AG04450 (cell line): ENCODE data around the gene SCLT1. TPM values are rescaled to one million over a fixed set of nuclear protein-coding genes. Genes with fewer than 3 reads are reported as not detected.

ENCODE experiments used
- CTCF ChIA-PET: fragments of 300-600, 350-600 bp; formaldehyde crosslinking; extraction: SDS; loops from one replicate; lab custom pipeline; 2022; ENCODE audit warnings: antibody characterized with exemption, inconsistent platforms; lab: Charles Lee
- POLR2A ChIA-PET: fragments of 350-600 bp; formaldehyde crosslinking; extraction: SDS; loops from one replicate; lab custom pipeline; 2021; ENCODE audit warnings: antibody characterized with exemption, inconsistent platforms; lab: Yijun Ruan, JAX
- DNase-seq: peaks from one replicate; pipeline ENCODE4 v3.0.0-alpha.2; 2011; ENCODE audit warnings: low read depth, low spot score
- H3K27ac ChIP-seq: one replicate; pipeline ENCODE4 v1.5.1; 2012; ENCODE audit warnings: low read depth, low read length, control low read depth
- H3K27me3 ChIP-seq: one replicate; pipeline ENCODE4 v1.6.0; 2012; ENCODE audit warnings: low read length; ENCODE audit not compliant: control insufficient read depth, insufficient read depth
- H3K4me3 ChIP-seq: 2 replicates; pipeline ENCODE4 v1.5.1; 2011; ENCODE audit warnings: mild to moderate bottlenecking, low read depth, low read length, control low read depth
- H3K9me3 ChIP-seq: 2 replicates; pipeline ENCODE4 v1.5.1; 2012; ENCODE audit warnings: low read length; ENCODE audit not compliant: control insufficient read depth, insufficient read depth
- polyA plus RNA-seq: library from polyadenylated mRNA; depleted of rRNA; stranded (reverse); fragments of >200 nt; gene quantifications from 2 replicates; pipeline ENCODE4 v1.2.3, GENCODE V29; 2011
- TF ChIP-seq, protein P1 (sequence below): IDR thresholded peaks from 2 replicates; pipeline ENCODE4 v1.5.1; 2011; ENCODE audit warnings: low read depth, low read length, control low read depth, inconsistent platforms

The SCLT1 gene
- polyA plus RNA-seq, 1 experiment: 7.5 TPM

DNA sequence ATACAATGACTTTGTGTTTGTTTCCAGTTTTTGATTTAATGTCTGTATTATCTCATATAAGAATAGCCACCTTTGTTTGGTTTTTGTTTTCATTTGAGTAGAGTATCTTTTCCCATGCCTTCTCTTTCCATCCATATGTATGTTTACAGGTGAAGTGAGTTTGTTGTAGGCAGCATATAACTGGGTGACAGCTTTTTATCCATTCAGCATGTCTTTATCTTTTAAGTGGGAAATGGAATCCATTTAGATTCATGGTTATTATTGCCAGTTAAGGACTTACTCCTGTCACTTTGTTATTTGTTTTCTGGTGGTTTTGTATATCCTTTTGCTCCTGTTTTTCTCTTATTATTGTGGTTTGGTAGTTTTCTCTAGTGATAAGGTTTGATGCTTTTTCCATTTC lies 34.3 kb downstream of the SCLT1 start:
- Histone ChIP-seq H3K27me3 (no peaks in the 10 kb centered on the region), H3K4me3 (no peak overlapping the region), H3K27ac (no peak overlapping the region), H3K9me3 (peaks cover 41% of the 10 kb centered on the region)
- TF ChIP-seq, protein P1, sequence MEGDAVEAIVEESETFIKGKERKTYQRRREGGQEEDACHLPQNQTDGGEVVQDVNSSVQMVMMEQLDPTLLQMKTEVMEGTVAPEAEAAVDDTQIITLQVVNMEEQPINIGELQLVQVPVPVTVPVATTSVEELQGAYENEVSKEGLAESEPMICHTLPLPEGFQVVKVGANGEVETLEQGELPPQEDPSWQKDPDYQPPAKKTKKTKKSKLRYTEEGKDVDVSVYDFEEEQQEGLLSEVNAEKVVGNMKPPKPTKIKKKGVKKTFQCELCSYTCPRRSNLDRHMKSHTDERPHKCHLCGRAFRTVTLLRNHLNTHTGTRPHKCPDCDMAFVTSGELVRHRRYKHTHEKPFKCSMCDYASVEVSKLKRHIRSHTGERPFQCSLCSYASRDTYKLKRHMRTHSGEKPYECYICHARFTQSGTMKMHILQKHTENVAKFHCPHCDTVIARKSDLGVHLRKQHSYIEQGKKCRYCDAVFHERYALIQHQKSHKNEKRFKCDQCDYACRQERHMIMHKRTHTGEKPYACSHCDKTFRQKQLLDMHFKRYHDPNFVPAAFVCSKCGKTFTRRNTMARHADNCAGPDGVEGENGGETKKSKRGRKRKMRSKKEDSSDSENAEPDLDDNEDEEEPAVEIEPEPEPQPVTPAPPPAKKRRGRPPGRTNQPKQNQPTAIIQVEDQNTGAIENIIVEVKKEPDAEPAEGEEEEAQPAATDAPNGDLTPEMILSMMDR: no peak
- POLR2A ChIA-PET: no interaction called here
- CTCF ChIA-PET: interaction anchor here (0.6 kb wide), 1 partner anchor 531 kb away, joined by 3 read pairs; no protein-coding TSS in a partner anchor
- DNase-seq: no peak

DNA sequence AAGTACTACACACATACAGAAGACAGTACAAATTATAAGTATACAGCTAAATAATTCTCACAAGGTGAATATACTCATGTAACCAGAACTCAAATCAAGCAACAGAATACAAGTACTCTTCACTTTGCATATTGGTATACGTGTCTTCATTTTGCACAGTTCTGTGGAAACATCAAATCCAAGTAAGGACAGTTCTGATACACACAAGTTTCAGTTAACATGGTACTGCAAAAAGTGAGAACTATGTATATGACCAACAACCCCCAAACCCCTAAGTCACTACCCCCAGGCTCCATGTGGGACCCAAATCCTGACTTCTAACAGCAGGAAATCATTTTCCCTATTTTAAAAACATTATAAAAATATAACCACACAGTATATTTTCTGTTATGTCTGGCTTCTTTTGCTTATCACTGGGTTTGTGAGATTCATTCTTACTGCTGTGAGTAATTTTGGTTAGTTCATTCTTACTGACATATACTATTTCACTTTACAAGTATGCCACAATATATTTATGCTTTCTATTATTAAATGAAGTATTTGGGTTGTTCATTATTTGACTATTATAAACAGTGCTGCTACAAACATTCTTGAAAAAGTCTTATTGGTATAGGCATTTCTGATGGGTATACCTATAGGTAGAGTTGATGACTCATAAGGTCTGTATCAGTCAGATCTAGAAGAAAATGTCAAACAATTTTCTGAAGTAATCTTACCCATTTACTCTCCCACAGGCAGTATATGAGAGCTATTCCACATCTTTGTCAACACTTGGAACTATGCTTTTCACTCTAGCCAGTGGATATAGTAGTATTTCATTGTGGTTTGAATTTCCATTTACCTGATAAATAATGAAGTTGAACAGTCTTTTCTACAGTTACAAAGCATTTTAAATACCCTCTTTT lies 47.0 kb downstream of the SCLT1 start:
- Histone ChIP-seq H3K27me3 (no peaks in the 10 kb centered on the region), H3K4me3 (no peak overlapping the region), H3K27ac (no peak overlapping the region), H3K9me3 (no peaks in the 10 kb centered on the region)
- ChIA-PET POLR2A (no interaction called here), CTCF (no interaction called here)
- TF ChIP-seq, protein P1: no peak
- DNase-seq: no peak

DNA sequence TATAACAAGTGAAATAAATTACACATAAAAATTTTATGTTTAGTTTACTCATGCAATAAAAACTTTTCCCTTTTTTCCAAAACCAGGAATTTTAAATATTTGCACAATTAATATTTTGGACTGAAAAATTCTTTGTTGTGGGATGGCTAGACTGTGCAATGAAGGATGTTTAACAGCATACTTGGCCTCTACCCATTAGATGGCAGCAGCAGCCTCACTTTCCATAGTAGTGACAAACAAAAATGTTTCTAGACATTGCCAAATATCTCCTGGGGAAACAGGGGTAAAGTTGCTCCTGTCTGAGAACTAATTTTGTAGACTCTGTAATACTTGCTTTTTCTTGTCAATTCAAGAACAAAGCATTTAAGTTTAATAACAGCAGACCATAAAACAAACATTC lies 49.8 kb downstream of the SCLT1 start:
- DNase-seq: no peak
- no peak overlapping the region for H3K27ac ChIP-seq
- POLR2A ChIA-PET: no interaction called here
- no peak overlapping the region for H3K4me3 ChIP-seq
- no peaks in the 10 kb centered on the region for H3K27me3 ChIP-seq
- no peaks in the 10 kb centered on the region for H3K9me3 ChIP-seq
- CTCF ChIA-PET: interaction anchor here (0.9 kb wide), 1 partner anchor 12 kb away, joined by 3 read pairs; no protein-coding TSS in a partner anchor
- TF ChIP-seq, protein P1: peak; percentile 21; the same call in 1 of the 2 replicates

DNA sequence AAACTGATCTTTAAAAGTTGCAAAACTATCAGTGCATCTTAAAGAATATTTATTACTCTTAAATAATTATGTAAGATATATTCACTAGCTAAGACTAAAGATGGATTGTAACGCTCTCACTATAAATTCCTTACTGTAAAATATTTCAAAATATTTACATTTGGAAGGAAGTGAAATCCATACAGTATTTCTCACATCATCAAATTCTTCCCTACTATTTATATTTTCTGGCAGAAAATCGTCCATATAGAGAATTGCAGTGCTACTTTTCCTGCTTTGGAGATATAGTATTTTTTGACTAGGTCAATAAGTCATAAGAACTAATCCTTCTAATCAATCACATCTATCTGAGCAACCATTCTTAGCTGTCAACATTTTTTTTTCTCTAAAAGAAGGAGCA lies 52.9 kb downstream of the SCLT1 start:
- Histone ChIP-seq H3K27me3 (no peaks in the 10 kb centered on the region), H3K4me3 (no peak overlapping the region), H3K27ac (no peak overlapping the region), H3K9me3 (no peaks in the 10 kb centered on the region)
- ChIA-PET CTCF (no interaction called here), POLR2A (interaction anchor here (0.7 kb wide), 1 partner anchor 52 kb away, joined by 3 read pairs; no protein-coding TSS in a partner anchor)
- TF ChIP-seq, protein P1: no peak
- DNase-seq: no peak

DNA sequence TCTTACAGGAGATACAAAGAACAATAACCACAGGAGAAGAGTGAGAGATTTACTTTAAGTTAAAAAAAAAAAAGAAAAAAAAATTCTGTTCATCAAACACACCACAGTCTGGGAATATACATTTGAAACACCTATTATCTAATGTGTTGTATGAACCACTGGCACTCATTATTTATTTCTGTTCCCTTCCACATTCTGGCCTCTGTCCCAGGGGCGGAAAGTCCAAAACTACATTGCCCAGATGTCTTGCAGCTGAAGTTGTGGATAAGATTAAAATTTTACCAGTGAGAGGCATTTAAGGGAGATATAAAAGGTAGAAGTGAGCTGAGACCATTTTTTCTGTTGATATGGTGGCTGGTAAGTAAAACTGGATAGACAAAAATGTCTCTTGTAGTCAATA lies 56.2 kb downstream of the SCLT1 start:
- ChIA-PET POLR2A (no interaction called here), CTCF (no interaction called here)
- Histone ChIP-seq H3K27ac (no peak overlapping the region), H3K9me3 (no peaks in the 10 kb centered on the region), H3K4me3 (no peak overlapping the region), H3K27me3 (no peaks in the 10 kb centered on the region)
- TF ChIP-seq, protein P1: no peak
- no peak for DNase-seq
